ENCODE results near the gene PIP5KL1. TPM values are rescaled to one million over a fixed set of nuclear protein-coding genes. Genes with fewer than 3 reads are reported as not detected.

Gene PIP5KL1
- total RNA-seq, 1 experiment from 2014 or later: 0.17 TPM

- no peaks in the 10 kb centered on the region for H3K9me3 Mint-ChIP-seq (ENCODE audit: low read depth, unreplicated experiment)
- BruUV-seq (replicated peaks): no TSS peak
- no peak for DNase-seq
- intact Hi-C loops (cut with micrococcal nuclease; ENCODE audit: unreplicated experiment): no loop called here
- peak overlapping the region; percentile 52 for H3K27ac Mint-ChIP-seq (ENCODE audit: unreplicated experiment)
- no peak overlapping the region for H3K4me3 Mint-ChIP-seq (ENCODE audit: low read depth, unreplicated experiment)
- TF ChIP-seq CTCF (IDR thresholded peaks at IDR 0.05; ENCODE audit: unreplicated experiment): no peak
- peaks cover 50% of the 10 kb centered on the region for H3K4me1 Mint-ChIP-seq (ENCODE audit: low read depth, unreplicated experiment)
- no peaks in the 10 kb centered on the region for H3K27me3 Mint-ChIP-seq (ENCODE audit: unreplicated experiment)
- CTCF ChIA-PET: no interaction called here
- H3K36me3 Mint-ChIP-seq (ENCODE audit: insufficient read depth, unreplicated experiment): peaks cover 49% of the 10 kb centered on the region
These were observed 32.9 kb upstream of the PIP5KL1 start for GRCh38 chr9:127963359-127964064.

GRCh38 chr9:127963041-127963358, 32.4 kb upstream of the PIP5KL1 start:
- Mint-ChIP-seq H3K36me3 (ENCODE audit: insufficient read depth, unreplicated experiment) (peaks cover 44% of the 10 kb centered on the region), H3K9me3 (ENCODE audit: low read depth, unreplicated experiment) (no peaks in the 10 kb centered on the region), H3K27ac (ENCODE audit: unreplicated experiment) (peak overlapping the region; percentile 52), H3K4me3 (ENCODE audit: low read depth, unreplicated experiment) (no peak overlapping the region), H3K4me1 (ENCODE audit: low read depth, unreplicated experiment) (peaks cover 45% of the 10 kb centered on the region), H3K27me3 (ENCODE audit: unreplicated experiment) (no peaks in the 10 kb centered on the region)
- CTCF ChIA-PET: no interaction called here
- no peak for TF ChIP-seq CTCF (IDR thresholded peaks at IDR 0.05; ENCODE audit: unreplicated experiment)
- no peak for DNase-seq
- intact Hi-C loops (cut with micrococcal nuclease; ENCODE audit: unreplicated experiment): no loop called here
- no TSS peak for BruUV-seq (replicated peaks)

GRCh38 chr9:127962278-127962677, 31.7 kb upstream of the PIP5KL1 start:
- Mint-ChIP-seq H3K36me3 (ENCODE audit: insufficient read depth, unreplicated experiment) (peaks cover 38% of the 10 kb centered on the region), H3K9me3 (ENCODE audit: low read depth, unreplicated experiment) (no peaks in the 10 kb centered on the region), H3K4me1 (ENCODE audit: low read depth, unreplicated experiment) (peaks cover 45% of the 10 kb centered on the region), H3K4me3 (ENCODE audit: low read depth, unreplicated experiment) (no peak overlapping the region), H3K27me3 (ENCODE audit: unreplicated experiment) (no peaks in the 10 kb centered on the region), H3K27ac (ENCODE audit: unreplicated experiment) (peak overlapping the region; percentile 15)
- BruUV-seq (replicated peaks): no TSS peak
- TF ChIP-seq CTCF (IDR thresholded peaks at IDR 0.05; ENCODE audit: unreplicated experiment): no peak
- CTCF ChIA-PET: no interaction called here
- DNase-seq: no peak
- intact Hi-C loops (cut with micrococcal nuclease; ENCODE audit: unreplicated experiment): no loop called here

- no peaks in the 10 kb centered on the region for H3K27me3 Mint-ChIP-seq (ENCODE audit: unreplicated experiment)
- H3K27ac Mint-ChIP-seq (ENCODE audit: unreplicated experiment): peak overlapping the region; percentile 15
- no peaks in the 10 kb centered on the region for H3K9me3 Mint-ChIP-seq (ENCODE audit: low read depth, unreplicated experiment)
- peaks cover 45% of the 10 kb centered on the region for H3K4me1 Mint-ChIP-seq (ENCODE audit: low read depth, unreplicated experiment)
- no TSS peak for BruUV-seq (replicated peaks)
- CTCF ChIA-PET: interaction anchor here (0.6 kb wide), 1 partner anchor 205 kb away, joined by 3 read pairs; no protein-coding TSS in a partner anchor
- DNase-seq: no peak
- peaks cover 38% of the 10 kb centered on the region for H3K36me3 Mint-ChIP-seq (ENCODE audit: insufficient read depth, unreplicated experiment)
- intact Hi-C loops (cut with micrococcal nuclease; ENCODE audit: unreplicated experiment): no loop called here
- H3K4me3 Mint-ChIP-seq (ENCODE audit: low read depth, unreplicated experiment): no peak overlapping the region
- TF ChIP-seq CTCF (IDR thresholded peaks at IDR 0.05; ENCODE audit: unreplicated experiment): no peak
These were observed 31.1 kb upstream of the PIP5KL1 start for GRCh38 chr9:127961613-127962155.
